DOHH2 (cell line): ENCODE data around the gene PID1.

ENCODE experiments used
- CTCF ChIP-seq: fragments of 200-600 bp; sonication (generic); IDR thresholded peaks from one replicate; pipeline ENCODE4 v1.5.1; 2014; ENCODE audit warnings: antibody characterized with exemption, mild to moderate bottlenecking, low read depth, low read length; ENCODE audit not compliant: poor library complexity, severe bottlenecking
- EZH2phosphoT487 ChIP-seq: fragments of 200-600 bp; sonication (generic); IDR thresholded peaks from 2 replicates; pipeline ENCODE4 v1.6.1; 2017; ENCODE audit warnings: borderline replicate concordance, mild to moderate bottlenecking, antibody characterized with exemption, low read length, moderate library complexity, mixed read lengths

GRCh38 chr2:229153951-229154350 lies 117.1 kb downstream of the PID1 start:
- no peak for TF ChIP-seq CTCF
- no peak for TF ChIP-seq EZH2phosphoT487
